Kidney epithelial cell (primary cell): ENCODE data around the gene NYAP1. TPM values are rescaled to one million over a fixed set of nuclear protein-coding genes. Genes with fewer than 3 reads are reported as not detected.

Experiments used
- DNase-seq: peaks from one replicate; pipeline ENCODE4 v3.0.0-alpha.2; 2010; ENCODE audit warnings: low read depth
- H3K27me3 ChIP-seq: 2 replicates; pipeline ENCODE4 v1.6.0; 2011; ENCODE audit warnings: low read length; ENCODE audit not compliant: control insufficient read depth, insufficient read depth
- H3K36me3 ChIP-seq: 2 replicates; pipeline ENCODE4 v1.5.1; 2011; ENCODE audit warnings: low read length; ENCODE audit not compliant: control insufficient read depth, insufficient read depth
- H3K4me3 ChIP-seq: 2 replicates; pipeline ENCODE4 v1.5.1; 2011; ENCODE audit warnings: low read depth, mild to moderate bottlenecking, control low read depth, low read length
- CTCF ChIP-seq: IDR thresholded peaks from 2 replicates; pipeline ENCODE4 v1.5.1; 2011; ENCODE audit warnings: mild to moderate bottlenecking, moderate library complexity, low read length, control low read depth, inconsistent platforms; ENCODE audit not compliant: insufficient read depth, poor library complexity, severe bottlenecking
- total RNA-seq: library from RNA; depleted of rRNA; stranded (reverse); fragments of >200 nt; gene quantifications from 2 replicates; pipeline ENCODE4 v1.2.3, GENCODE V29; 2015

The NYAP1 gene
- total RNA-seq, 1 donor from 2014 or later, result 0.46 TPM

GRCh38 chr7:100486111-100486636 is 2.4 kb downstream of the NYAP1 start:
- no peak overlapping the region for H3K4me3 ChIP-seq
- no peaks in the 10 kb centered on the region for H3K36me3 ChIP-seq
- DNase-seq, result no peak
- H3K27me3 ChIP-seq, result peaks cover 3% of the 10 kb centered on the region
- TF ChIP-seq CTCF, result no peak

GRCh38 chr7:100486753-100487446 is 3.2 kb downstream of the NYAP1 start:
- Histone ChIP-seq H3K4me3 (no peak overlapping the region), H3K36me3 (no peaks in the 10 kb centered on the region), H3K27me3 (peaks cover 3% of the 10 kb centered on the region)
- TF ChIP-seq CTCF, result no peak
- DNase-seq, result no peak

GRCh38 chr7:100488333-100489095 is 4.8 kb downstream of the NYAP1 start:
- H3K36me3 ChIP-seq, result no peaks in the 10 kb centered on the region
- no peak for TF ChIP-seq CTCF
- H3K27me3 ChIP-seq, result peaks cover 3% of the 10 kb centered on the region

GRCh38 chr7:100489121-100489520 is 5.4 kb downstream of the NYAP1 start:
- H3K36me3 ChIP-seq, result no peaks in the 10 kb centered on the region
- TF ChIP-seq CTCF, result no peak
- no peak for DNase-seq
- no peak overlapping the region for H3K4me3 ChIP-seq
- peaks cover 3% of the 10 kb centered on the region for H3K27me3 ChIP-seq

More at GRCh38 chr7:100488333-100489095, 4.8 kb downstream of the NYAP1 start:
- H3K4me3 ChIP-seq, result no peak overlapping the region
- DNase-seq, result no peak

- Histone ChIP-seq H3K4me3 (no peak overlapping the region), H3K27me3 (peaks cover 3% of the 10 kb centered on the region), H3K36me3 (no peaks in the 10 kb centered on the region)
- peak; percentile 69 for DNase-seq
- TF ChIP-seq CTCF, result no peak
These were observed 6.1 kb downstream of the NYAP1 start for GRCh38 chr7:100489824-100490223.
